NCI-H510A (cell line): ENCODE results near the gene OR6P1.
A peak's percentile ranks its signal among the peaks of the same experiment; 100 is the strongest.

Experiments
- DNase-seq: peaks from one replicate; lab custom pipeline; 2025; lab: John Stamatoyannopoulos, UW

OR6P1 gene

GRCh38 chr1:158570480-158570879 is at the start of gene OR6P1:
Gene OR6P1 (minus strand): TSS chr1:158570580. CDS start chr1:158563604, 6,976 bp downstream.
- DNase-seq: no peak

GRCh38 chr1:158613764-158614163 is 43.4 kb upstream of the OR6P1 start:
- DNase-seq: no peak

- no peak for DNase-seq
Observed at GRCh38 chr1:158611916-158612315, 41.5 kb upstream of the OR6P1 start.

- DNase-seq: no peak
Observed at GRCh38 chr1:158607296-158607695, 36.9 kb upstream of the OR6P1 start.

GRCh38 chr1:158604968-158605367 is 34.6 kb upstream of the OR6P1 start, which contains the start of gene OR10Z1:
Gene OR10Z1 (plus strand): TSS chr1:158605268. CDS start chr1:158606439, 1,171 bp downstream.
- no peak for DNase-seq

- no peak for DNase-seq
Observed at GRCh38 chr1:158600735-158601134, 30.4 kb upstream of the OR6P1 start.

- DNase-seq: no peak
Observed at GRCh38 chr1:158586942-158587341, 16.6 kb upstream of the OR6P1 start.

- no peak for DNase-seq
Observed at GRCh38 chr1:158583962-158584361, 13.6 kb upstream of the OR6P1 start.

- no peak for DNase-seq
Observed at GRCh38 chr1:158579733-158580132, 9.4 kb upstream of the OR6P1 start, which contains the start of gene OR10X1. Gene OR10X1 (minus strand): TSS chr1:158579899. CDS start chr1:158579899, 0 bp downstream.

- no peak for DNase-seq
Observed at GRCh38 chr1:158577561-158577960, 7.2 kb upstream of the OR6P1 start.

GRCh38 chr1:158572226-158572625 is 1.8 kb upstream of the OR6P1 start:
- no peak for DNase-seq

GRCh38 chr1:158564608-158565007 is 5.8 kb downstream of the OR6P1 start:
- no peak for DNase-seq

- DNase-seq: no peak
Observed at GRCh38 chr1:158563853-158564252, 6.5 kb downstream of the OR6P1 start.

GRCh38 chr1:158559696-158560095 is 10.7 kb downstream of the OR6P1 start:
- DNase-seq: no peak

- no peak for DNase-seq
Observed at GRCh38 chr1:158554352-158554751, 16.0 kb downstream of the OR6P1 start, which contains the start of gene OR6Y1. Gene OR6Y1 (minus strand): TSS chr1:158554405. CDS start chr1:158548105, 6,300 bp downstream.

- no peak for DNase-seq
Observed at GRCh38 chr1:158552296-158552695, 18.1 kb downstream of the OR6P1 start.

GRCh38 chr1:158547533-158547932 is 22.8 kb downstream of the OR6P1 start:
- no peak for DNase-seq

GRCh38 chr1:158537609-158538008 is 32.8 kb downstream of the OR6P1 start:
- DNase-seq: no peak

GRCh38 chr1:158534496-158534895 is 35.9 kb downstream of the OR6P1 start:
- DNase-seq: no peak

GRCh38 chr1:158527190-158527815 is 43.1 kb downstream of the OR6P1 start:
- DNase-seq: peak; percentile 19

GRCh38 chr1:158521666-158522058 is 48.7 kb downstream of the OR6P1 start:
- no peak for DNase-seq

GRCh38 chr1:158520955-158521665 is 49.3 kb downstream of the OR6P1 start:
- no peak for DNase-seq

GRCh38 chr1:158520021-158520420 is 50.4 kb downstream of the OR6P1 start:
- no peak for DNase-seq
